Adipocyte (in vitro differentiated cells): ENCODE data around the gene KRT76.

ENCODE experiments used
- DNase-seq: peaks from one replicate; pipeline ENCODE4 v3.0.0-alpha.2; 2015; ENCODE audit warnings: low read depth
- H3K27me3 ChIP-seq: replicated peaks from 2 replicates; pipeline ENCODE4 v1.7.0; 2013; ENCODE audit warnings: mild to moderate bottlenecking, low read length, moderate library complexity; ENCODE audit not compliant: control insufficient read depth, insufficient read depth
- H3K36me3 ChIP-seq: 2 replicates; pipeline ENCODE4 v1.7.0; 2013; ENCODE audit warnings: low read length, mild to moderate bottlenecking, moderate library complexity; ENCODE audit not compliant: control insufficient read depth, insufficient read depth, severe bottlenecking
- H3K4me1 ChIP-seq: 2 replicates; pipeline ENCODE4 v1.7.0; 2013; ENCODE audit warnings: mild to moderate bottlenecking, low read length, moderate library complexity; ENCODE audit not compliant: control insufficient read depth, insufficient read depth
- H3K4me3 ChIP-seq: 2 replicates; pipeline ENCODE4 v1.7.0; 2013; ENCODE audit warnings: mild to moderate bottlenecking, low read length, moderate library complexity
- H3K9ac ChIP-seq: 2 replicates; pipeline ENCODE4 v1.7.0; 2013; ENCODE audit warnings: mild to moderate bottlenecking, low read length, moderate library complexity
- H3K9me3 ChIP-seq: 2 replicates; pipeline ENCODE4 v1.7.0; 2013; ENCODE audit warnings: mild to moderate bottlenecking, low read length, moderate library complexity; ENCODE audit not compliant: control insufficient read depth

Gene KRT76

DNA sequence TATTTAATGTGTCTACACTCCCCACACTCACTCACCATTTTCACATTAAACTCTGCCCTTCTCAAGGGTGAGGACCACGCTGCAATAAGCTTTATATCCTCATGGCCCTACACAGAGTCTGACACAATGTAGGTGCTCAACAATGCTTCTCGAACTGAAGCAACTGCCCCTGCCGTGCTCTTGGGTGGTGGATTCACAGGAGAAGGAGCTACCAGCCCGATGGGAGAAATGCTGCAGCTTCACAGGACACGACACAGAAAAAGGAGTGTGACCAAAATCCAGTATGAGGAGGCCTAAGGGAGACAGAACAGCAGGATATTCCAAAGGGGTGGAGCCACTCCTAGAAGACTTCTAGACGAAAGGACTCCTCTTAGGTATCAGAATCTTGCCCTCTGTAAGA, 25.3 kb upstream of the KRT76 start:
- no peak for DNase-seq
- H3K9me3 ChIP-seq: no peaks in the 10 kb centered on the region
- H3K4me1 ChIP-seq: no peaks in the 10 kb centered on the region
- H3K9ac ChIP-seq: no peak overlapping the region
- H3K27me3 ChIP-seq: peaks cover 30% of the 10 kb centered on the region
- no peaks in the 10 kb centered on the region for H3K36me3 ChIP-seq
- no peak overlapping the region for H3K4me3 ChIP-seq

DNA sequence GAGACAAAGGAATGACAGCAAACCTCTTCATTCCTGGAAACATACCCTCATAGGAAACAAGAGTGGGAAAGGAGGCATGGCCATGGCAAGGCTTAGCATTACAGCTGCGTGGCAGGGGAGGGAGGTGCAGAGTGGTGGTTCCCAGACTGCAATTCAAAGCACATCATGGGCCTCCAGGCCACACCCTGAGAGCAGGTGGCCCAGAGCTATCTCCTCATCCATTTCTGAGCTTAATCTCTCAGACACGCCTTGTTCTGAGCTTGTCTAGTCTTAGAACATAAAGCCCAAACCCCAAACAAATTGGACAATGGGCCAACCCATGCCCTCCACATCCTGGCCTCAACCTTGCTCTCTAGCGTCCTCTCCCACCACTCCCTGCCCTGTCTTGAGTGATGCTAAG, 24.6 kb upstream of the KRT76 start:
- no peak for DNase-seq
- Histone ChIP-seq H3K27me3 (peaks cover 26% of the 10 kb centered on the region), H3K9ac (no peak overlapping the region), H3K4me1 (no peaks in the 10 kb centered on the region), H3K9me3 (no peaks in the 10 kb centered on the region), H3K36me3 (no peaks in the 10 kb centered on the region), H3K4me3 (no peak overlapping the region)

DNA sequence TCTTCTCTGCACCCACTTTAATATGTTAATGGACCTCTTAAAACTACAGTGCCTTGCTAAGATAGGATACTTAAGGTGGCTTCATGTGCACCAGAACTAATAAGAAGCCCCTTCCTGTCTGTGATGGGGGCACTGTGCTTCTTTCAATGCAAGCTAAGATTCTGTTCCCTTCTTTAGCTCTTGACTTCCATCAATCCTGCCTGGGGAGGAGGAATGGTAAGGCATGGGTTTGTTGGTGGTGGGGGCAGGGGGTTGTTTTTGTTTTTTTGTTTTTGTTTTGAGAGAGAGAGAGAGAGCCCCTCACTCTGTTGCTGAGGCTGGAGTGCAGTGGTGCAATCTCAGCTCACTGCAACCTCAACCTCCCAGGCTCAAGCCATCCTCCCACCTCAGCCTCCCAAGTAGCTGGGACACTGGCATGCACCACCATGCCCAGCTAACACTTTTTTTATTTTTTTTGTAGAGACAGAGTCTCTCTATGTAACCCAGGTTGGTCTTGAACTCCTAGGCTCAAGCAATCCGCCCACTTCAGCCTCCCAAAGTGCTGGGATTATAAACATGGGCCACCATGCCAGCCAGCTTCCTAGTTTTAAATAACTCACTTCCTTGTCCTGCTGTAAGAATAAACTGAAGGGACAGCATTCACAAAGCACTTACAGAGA, 23.2 kb upstream of the KRT76 start:
- Histone ChIP-seq H3K9ac (no peak overlapping the region), H3K36me3 (no peaks in the 10 kb centered on the region), H3K4me3 (no peak overlapping the region), H3K4me1 (no peaks in the 10 kb centered on the region), H3K27me3 (peaks cover 13% of the 10 kb centered on the region), H3K9me3 (no peaks in the 10 kb centered on the region)
- no peak for DNase-seq

DNA sequence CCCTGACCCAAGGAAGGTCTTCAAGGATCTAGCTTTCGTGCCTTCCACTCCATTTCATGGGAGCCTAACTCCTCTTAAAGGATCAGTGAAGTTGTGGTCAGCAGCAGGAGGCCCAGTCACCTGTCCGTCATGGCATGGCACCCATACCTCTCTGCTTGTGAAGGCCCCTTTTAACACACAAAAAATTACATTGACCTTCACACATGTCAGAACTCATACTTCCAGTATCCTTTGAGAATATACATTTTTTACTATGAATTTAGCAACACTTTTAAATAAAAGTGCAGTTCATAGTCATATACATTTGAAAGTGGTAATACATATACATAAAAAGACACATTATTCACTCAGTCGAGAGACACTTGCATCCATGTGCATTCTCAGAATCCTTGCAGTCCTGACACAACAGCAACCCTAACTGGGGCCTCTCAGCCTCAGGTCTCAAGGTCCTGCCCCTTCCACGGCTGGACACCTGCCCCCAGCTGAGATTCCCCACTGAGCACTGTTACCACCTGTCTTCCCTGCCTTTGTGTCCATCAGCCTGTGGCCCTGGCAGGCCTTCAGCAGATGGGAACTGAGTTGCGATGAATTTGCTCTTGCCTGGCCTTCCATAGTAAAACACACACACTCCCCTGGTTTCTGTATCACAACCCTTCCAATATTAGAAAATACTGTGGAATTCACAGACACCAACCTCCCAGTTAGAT, 22.5 kb upstream of the KRT76 start:
- Histone ChIP-seq H3K27me3 (peaks cover 10% of the 10 kb centered on the region), H3K9ac (no peak overlapping the region), H3K9me3 (no peaks in the 10 kb centered on the region), H3K36me3 (no peaks in the 10 kb centered on the region), H3K4me1 (no peaks in the 10 kb centered on the region), H3K4me3 (no peak overlapping the region)
- no peak for DNase-seq

DNA sequence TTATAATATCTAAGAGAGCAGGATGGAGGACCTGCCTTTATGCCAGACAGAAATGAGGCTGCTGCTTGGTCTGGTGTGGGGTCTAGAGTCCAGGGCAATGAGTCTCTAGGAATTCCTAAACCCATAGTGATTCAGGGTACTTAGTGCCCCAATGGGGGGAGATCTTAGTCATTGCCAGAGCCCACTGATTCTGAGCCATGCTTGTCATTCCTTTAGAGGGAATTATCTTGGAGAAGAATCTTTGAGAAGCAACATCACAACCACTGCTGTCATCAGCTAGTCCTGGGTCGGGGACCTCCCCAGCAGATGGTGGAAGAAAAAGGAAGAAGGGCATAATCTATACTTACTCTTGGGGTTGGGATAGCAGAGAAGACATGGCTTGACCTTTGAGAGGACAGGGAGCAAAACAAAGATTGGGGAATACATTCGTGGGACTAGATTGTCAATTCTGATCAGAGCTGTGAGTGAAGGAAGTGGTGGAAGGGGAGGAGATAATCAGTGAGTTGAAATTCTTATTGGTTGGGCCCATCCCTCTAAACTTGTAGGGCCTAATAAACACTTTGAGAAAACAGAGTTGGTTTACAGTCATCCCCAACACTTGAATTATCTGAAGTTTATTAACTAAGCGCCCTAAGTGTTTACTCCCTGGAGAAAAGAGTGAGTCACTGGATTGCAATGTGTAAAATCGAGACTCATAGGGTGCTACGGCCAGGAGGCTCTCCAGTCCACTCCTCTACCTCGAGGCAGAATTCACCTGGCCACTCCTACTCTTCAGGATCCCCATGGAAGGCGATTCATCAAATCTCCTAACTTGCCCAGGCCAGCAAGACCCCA, 21.7 kb upstream of the KRT76 start:
- DNase-seq: no peak
- Histone ChIP-seq H3K9ac (no peak overlapping the region), H3K9me3 (no peaks in the 10 kb centered on the region), H3K36me3 (no peaks in the 10 kb centered on the region), H3K4me3 (no peak overlapping the region), H3K4me1 (no peaks in the 10 kb centered on the region), H3K27me3 (peaks cover 9% of the 10 kb centered on the region)

DNA sequence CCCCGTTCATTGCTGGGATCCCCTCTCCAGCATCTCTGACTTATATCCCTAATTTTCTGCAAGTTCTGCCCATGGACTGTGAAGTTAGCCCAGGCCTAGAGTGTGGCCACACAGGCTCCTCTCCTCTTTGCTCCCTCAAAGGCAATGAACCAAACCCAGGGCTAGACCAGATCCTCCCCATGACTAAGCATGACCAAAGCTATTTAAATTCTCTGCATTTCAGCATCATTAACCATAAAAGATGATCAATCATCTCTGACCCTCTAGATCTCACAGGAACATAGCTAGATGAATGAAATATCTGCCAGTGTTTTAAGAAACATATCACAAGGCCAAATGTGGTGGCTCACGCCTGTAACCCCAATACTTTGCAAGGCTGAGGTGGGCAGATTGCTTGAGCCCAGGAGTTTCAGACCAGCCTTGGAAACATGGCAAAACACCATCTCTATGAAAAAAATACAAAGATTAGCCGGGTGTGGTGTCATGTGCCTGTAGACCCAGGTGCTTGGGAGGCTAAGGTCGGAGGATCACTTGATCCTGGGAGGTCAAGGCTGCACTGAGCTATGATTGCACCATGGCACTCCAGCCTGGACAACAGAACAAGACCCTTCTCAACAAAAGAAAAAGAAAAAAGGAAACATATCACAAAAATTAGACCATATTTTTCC, 21.0 kb upstream of the KRT76 start:
- no peak for DNase-seq
- Histone ChIP-seq H3K27me3 (peaks cover 2% of the 10 kb centered on the region), H3K4me1 (no peaks in the 10 kb centered on the region), H3K9me3 (no peaks in the 10 kb centered on the region), H3K4me3 (no peak overlapping the region), H3K36me3 (no peaks in the 10 kb centered on the region), H3K9ac (no peak overlapping the region)

DNA sequence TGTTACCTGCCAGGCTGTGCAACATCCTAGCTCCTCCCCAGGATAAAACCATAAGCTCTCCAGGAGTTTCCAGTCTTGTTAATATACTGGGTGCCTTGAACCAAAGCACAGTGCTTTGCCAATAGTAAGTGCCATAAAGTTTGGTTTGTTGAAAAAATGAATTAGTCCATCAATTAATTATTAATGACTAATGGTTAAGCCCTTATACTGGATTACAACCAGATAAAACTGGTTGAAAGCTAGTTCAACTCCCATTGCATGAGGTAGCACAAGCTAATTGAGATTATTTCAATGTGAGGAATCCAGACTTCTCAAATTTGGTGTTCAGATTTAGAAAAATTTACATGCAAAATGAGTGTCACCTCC, 20.4 kb upstream of the KRT76 start:
- no peaks in the 10 kb centered on the region for H3K4me1 ChIP-seq
- no peaks in the 10 kb centered on the region for H3K36me3 ChIP-seq
- no peak overlapping the region for H3K4me3 ChIP-seq
- DNase-seq: no peak
- peaks cover 4% of the 10 kb centered on the region for H3K27me3 ChIP-seq
- H3K9me3 ChIP-seq: no peaks in the 10 kb centered on the region
- H3K9ac ChIP-seq: no peak overlapping the region

DNA sequence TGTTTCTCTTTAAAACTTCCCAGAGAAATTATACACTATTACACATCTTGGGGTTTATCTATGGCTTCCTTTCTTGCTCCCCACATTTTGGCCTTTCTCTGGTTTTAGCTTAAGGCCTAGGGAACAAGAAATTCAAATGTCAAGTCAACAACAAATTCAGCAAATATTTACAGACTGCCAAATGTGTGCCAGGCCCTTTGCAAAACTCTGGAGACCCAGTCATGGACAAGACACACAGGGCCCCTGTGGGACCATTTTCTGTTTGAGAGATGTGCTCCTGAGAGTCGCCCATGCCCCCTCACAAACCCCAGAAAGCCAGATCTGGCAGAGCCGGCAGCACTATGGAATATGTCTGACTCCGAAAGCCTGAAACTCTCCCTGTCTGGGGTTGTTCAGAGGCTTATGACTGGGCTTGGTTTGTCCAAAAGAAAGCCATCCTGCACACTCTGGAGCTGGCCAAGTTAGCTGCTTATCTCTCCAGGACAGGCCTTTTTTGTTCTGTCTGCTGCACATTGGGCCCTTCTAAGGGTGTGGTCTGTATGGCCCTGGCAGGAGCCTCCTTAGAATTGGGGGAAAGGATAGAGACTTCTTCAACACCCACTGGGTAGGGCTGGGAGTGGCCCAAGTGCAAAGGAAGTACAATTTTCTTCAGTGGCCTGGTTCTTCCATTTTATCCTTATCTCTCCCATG, 19.8 kb upstream of the KRT76 start:
- Histone ChIP-seq H3K9me3 (no peaks in the 10 kb centered on the region), H3K36me3 (no peaks in the 10 kb centered on the region), H3K4me3 (no peak overlapping the region), H3K9ac (no peak overlapping the region), H3K27me3 (peaks cover 6% of the 10 kb centered on the region), H3K4me1 (no peaks in the 10 kb centered on the region)
- no peak for DNase-seq

DNA sequence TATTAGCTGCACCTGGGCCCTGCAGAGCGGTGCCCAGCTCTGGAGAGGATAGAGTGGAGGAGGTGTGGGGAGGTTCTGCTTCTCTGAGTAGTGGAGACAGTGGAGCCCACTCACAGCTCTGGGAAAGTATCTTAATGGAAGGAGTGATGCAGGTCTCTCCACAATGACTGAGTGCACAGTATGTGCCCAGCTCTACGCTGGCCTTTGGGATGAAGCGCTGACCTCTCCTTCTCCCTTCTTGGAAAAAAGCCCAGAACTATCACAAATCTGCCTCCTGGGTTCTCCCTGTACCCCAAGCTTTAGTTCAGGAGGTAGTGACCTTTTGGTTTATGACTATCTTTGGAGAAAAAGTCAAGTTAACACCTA, 19.3 kb upstream of the KRT76 start:
- Histone ChIP-seq H3K9me3 (no peaks in the 10 kb centered on the region), H3K9ac (no peak overlapping the region), H3K4me1 (no peaks in the 10 kb centered on the region), H3K4me3 (no peak overlapping the region), H3K27me3 (peaks cover 10% of the 10 kb centered on the region), H3K36me3 (no peaks in the 10 kb centered on the region)
- DNase-seq: no peak

DNA sequence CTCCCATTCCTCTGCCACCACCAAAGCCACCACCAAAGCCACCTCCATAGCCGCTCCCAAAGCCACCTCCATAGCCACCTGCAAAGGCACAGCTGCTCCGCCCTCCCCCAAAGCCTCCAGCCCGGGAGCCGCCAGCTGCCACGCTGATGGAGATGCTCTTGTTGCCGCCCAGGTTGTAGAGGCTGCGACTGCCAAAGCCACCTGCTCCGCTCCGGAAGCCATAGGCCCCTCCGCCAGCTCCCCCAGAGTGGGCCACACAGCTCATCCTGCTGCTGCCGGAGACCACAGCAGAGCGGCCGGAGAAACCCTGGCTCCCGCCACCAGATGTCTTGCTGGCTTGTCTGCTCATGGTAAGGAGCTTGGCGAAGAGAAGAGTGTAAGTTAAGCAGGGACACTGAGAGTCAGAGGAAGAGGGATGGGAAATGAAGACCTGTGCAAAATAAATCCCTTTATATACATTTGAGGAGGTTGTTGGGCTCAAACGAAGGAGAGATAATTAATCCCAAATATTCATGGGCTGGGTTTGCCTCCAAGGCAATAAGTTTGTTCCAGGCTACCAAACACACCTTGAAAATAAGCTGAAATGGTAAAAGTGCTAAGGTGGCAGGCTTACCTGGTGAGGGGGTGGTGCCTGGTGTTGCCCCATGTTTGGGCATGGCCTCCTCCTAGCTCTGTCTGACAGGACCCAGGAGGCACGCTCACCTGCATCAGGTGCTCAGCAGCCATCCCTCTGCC, 18.7 kb upstream of the KRT76 start, which contains the start of gene KRT3:
KRT3 (minus strand) TSS at position 424 of the 735 bp plus-strand sequence; CDS start at position 349, 75 bp downstream.
- Histone ChIP-seq H3K4me1 (no peaks in the 10 kb centered on the region), H3K36me3 (no peaks in the 10 kb centered on the region), H3K4me3 (no peak within 1 kb of the TSS), H3K27me3 (peaks cover 16% of the 10 kb centered on the region), H3K9me3 (no peaks in the 10 kb centered on the region), H3K9ac (no peak within 1 kb of the TSS)
- DNase-seq: no peak
